IPS-20b (cell line): ENCODE data around the gene SERINC5.

Experiments used
- H3K27ac ChIP-seq: one replicate; pipeline ENCODE4 v1.5.1; 2013; ENCODE audit warnings: low read length
- H3K27me3 ChIP-seq: 2 replicates; pipeline ENCODE4 v1.6.1; 2013; ENCODE audit warnings: mild to moderate bottlenecking, low read length, inconsistent platforms; ENCODE audit not compliant: insufficient read depth
- H3K36me3 ChIP-seq: 2 replicates; pipeline ENCODE4 v1.6.1; 2013; ENCODE audit warnings: low read depth, mild to moderate bottlenecking, inconsistent platforms, low read length, moderate library complexity; ENCODE audit not compliant: insufficient read depth
- H3K4me1 ChIP-seq: 2 replicates; pipeline ENCODE4 v1.6.1; 2013; ENCODE audit warnings: mild to moderate bottlenecking, control low read depth, inconsistent platforms, low read length, moderate library complexity; ENCODE audit not compliant: insufficient read depth
- H3K4me3 ChIP-seq: 2 replicates; pipeline ENCODE4 v1.5.1; 2013; ENCODE audit warnings: mild to moderate bottlenecking, low read length, inconsistent platforms
- H3K9ac ChIP-seq: 2 replicates; pipeline ENCODE4 v1.6.1; 2013; ENCODE audit warnings: low read depth, mild to moderate bottlenecking, inconsistent platforms, low read length, moderate library complexity
- H3K9me3 ChIP-seq: 2 replicates; pipeline ENCODE4 v1.6.1; 2013; ENCODE audit warnings: mild to moderate bottlenecking, low read depth, low read length, inconsistent platforms; ENCODE audit not compliant: insufficient read depth

Gene SERINC5

DNA sequence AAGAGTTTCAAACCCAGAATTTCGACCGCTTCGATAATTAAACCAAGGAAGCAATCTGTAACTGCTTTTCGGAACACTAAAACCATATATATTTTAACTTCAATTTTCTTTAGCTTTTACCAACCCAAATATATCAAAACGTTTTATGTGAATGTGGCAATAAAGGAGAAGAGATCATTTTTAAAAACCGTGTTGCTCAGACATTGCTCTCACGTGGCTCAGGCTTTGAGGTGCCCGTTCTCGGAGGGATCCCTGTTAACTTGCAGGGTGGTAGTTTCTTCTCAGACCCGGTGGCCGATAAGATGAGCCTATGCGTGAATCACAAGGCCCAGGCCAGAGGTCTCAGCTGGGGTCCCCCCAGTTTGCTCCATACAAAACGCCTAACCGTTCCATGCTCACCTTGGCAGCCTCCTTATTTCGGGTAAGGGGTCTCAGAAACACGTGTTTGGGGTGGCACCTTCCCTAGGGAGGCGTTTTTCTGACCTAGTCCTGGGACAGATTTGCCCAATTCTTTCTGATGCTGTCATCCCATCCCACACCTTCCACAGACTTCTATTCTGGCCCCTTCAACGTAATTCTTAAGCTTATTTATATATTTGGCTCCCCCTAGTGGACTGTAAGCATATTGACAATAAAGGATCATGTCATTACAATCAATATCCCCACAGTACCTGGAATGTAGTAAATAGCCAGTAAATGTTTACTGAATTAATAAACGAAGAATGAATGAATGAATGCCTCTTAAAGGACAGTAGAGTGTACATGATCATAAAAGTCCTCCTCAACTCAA, 172.6 kb downstream of the SERINC5 start:
- H3K9ac ChIP-seq, result no peak overlapping the region
- no peaks in the 10 kb centered on the region for H3K9me3 ChIP-seq
- H3K27me3 ChIP-seq, result no peaks in the 10 kb centered on the region
- H3K4me1 ChIP-seq, result no peaks in the 10 kb centered on the region
- no peak overlapping the region for H3K27ac ChIP-seq
- no peak overlapping the region for H3K4me3 ChIP-seq
- no peaks in the 10 kb centered on the region for H3K36me3 ChIP-seq

GRCh38 chr5:80082731-80083100, 173.1 kb downstream of the SERINC5 start:
- no peaks in the 10 kb centered on the region for H3K9me3 ChIP-seq
- H3K27ac ChIP-seq, result no peak overlapping the region
- no peaks in the 10 kb centered on the region for H3K27me3 ChIP-seq
- no peaks in the 10 kb centered on the region for H3K4me1 ChIP-seq
- H3K9ac ChIP-seq, result no peak overlapping the region; the same call in 1 of the 2 replicates
- H3K36me3 ChIP-seq, result no peaks in the 10 kb centered on the region
- no peak overlapping the region for H3K4me3 ChIP-seq

GRCh38 chr5:80082281-80082680, 173.6 kb downstream of the SERINC5 start:
- Histone ChIP-seq H3K4me3 (no peak overlapping the region), H3K4me1 (no peaks in the 10 kb centered on the region), H3K9ac (no peak overlapping the region; the same call in 1 of the 2 replicates), H3K27ac (no peak overlapping the region), H3K9me3 (no peaks in the 10 kb centered on the region), H3K27me3 (no peaks in the 10 kb centered on the region), H3K36me3 (no peaks in the 10 kb centered on the region)

DNA sequence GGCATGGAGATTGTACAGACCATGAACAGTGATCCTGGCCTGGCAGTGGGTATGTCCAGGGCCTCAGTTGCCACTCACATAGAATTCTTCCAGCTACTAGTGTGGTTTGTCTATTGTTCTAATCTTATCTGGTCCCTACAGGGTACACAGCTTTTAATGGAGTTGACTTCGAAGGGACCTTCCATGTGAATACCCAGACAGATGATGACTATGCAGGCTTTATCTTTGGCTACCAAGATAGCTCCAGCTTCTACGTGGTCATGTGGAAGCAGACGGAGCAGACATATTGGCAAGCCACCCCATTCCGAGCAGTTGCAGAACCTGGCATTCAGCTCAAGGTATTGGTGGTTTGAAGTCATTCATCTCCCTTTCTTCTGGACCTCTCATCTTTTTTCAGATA, 176.9 kb downstream of the SERINC5 start:
- Histone ChIP-seq H3K4me1 (no peaks in the 10 kb centered on the region), H3K36me3 (no peaks in the 10 kb centered on the region), H3K9ac (no peak overlapping the region), H3K9me3 (no peaks in the 10 kb centered on the region), H3K27me3 (no peaks in the 10 kb centered on the region), H3K27ac (no peak overlapping the region), H3K4me3 (no peak overlapping the region)

- Histone ChIP-seq H3K4me1 (no peaks in the 10 kb centered on the region), H3K4me3 (no peak overlapping the region), H3K9ac (no peak overlapping the region), H3K36me3 (no peaks in the 10 kb centered on the region), H3K9me3 (no peaks in the 10 kb centered on the region), H3K27me3 (no peaks in the 10 kb centered on the region), H3K27ac (no peak overlapping the region)
Measured at GRCh38 chr5:80077051-80077714, 178.7 kb downstream of the SERINC5 start.

- H3K4me3 ChIP-seq, result no peak overlapping the region
- no peaks in the 10 kb centered on the region for H3K9me3 ChIP-seq
- no peak overlapping the region for H3K27ac ChIP-seq
- no peak overlapping the region for H3K9ac ChIP-seq
- no peaks in the 10 kb centered on the region for H3K4me1 ChIP-seq
- H3K27me3 ChIP-seq, result no peaks in the 10 kb centered on the region
- H3K36me3 ChIP-seq, result no peaks in the 10 kb centered on the region
Measured at GRCh38 chr5:80076131-80077050, 179.5 kb downstream of the SERINC5 start.

DNA sequence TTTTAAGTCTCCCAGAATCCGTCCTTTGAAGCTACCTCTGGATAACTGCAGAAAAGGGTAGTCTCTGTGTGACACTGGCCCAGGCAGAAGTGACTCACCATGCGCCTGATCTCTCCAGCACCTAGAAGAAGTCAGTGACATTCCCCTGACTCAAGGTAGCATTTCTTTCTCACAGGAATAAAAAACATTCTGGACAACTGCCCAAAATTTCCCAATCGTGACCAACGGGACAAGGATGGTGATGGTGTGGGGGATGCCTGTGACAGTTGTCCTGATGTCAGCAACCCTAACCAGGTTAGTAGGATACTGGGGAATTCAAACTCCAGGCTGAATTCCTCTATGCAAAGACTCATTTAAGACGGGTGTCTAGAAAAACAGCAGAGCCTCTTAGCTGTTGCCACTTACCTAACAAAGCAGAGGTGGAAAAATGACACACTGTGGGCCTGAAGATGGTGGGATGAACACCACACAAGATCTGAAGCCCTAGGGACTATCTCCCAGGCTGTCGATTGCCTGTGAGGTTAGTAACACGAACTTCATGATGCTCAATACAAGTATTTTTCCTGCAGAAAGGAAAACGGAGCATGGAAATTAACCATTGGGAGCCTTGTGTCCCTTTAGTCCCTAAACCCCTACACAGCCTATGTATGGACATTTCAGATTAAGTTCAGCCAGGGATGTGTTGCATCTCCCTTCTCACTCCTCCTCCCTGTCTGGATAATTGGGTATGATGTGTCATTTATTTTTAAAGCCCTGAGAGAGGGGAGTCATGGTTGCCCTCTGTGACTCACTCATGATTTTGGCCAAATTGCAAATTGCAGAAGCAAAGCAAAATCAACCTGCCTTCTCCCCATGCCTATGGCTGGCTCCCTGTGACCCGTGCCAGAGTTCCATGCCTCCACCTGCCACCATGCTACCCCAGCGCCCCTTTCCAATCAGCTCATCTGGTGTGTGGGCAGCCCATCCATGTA, 183.5 kb downstream of the SERINC5 start:
- Histone ChIP-seq H3K4me1 (no peaks in the 10 kb centered on the region), H3K9me3 (no peaks in the 10 kb centered on the region)

DNA sequence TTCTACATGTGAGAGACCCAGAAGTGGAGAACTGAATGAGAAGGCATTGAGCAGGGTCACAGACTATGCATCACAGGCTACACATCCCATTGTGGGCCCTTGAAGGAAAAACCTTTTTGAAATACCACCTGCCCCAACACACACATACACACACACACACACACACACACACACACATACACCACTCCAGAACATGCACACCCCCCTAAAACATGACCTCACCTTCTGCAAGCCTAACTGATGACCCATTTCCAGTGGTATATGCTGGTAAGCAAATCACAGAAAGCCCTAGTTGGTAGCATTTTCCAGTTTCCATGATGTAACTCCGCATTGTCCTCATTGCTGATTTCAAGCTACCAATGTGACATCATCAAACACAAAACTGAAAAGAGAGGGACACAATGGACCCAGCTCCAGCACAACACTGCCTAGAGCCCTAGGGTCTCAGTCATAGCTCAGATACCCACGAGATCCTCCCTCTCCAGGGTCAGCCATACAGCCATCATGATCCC, 184.3 kb downstream of the SERINC5 start:
- Histone ChIP-seq H3K27me3 (no peaks in the 10 kb centered on the region), H3K4me3 (no peak overlapping the region), H3K9me3 (no peaks in the 10 kb centered on the region), H3K36me3 (no peaks in the 10 kb centered on the region), H3K9ac (no peak overlapping the region), H3K27ac (no peak overlapping the region), H3K4me1 (no peaks in the 10 kb centered on the region)

More for the DNA sequence above, 183.5 kb downstream of the SERINC5 start:
- Histone ChIP-seq H3K27ac (no peak overlapping the region), H3K9ac (no peak overlapping the region), H3K36me3 (no peaks in the 10 kb centered on the region), H3K4me3 (no peak overlapping the region), H3K27me3 (no peaks in the 10 kb centered on the region)

GRCh38 chr5:80070338-80071056, 185.4 kb downstream of the SERINC5 start:
- Histone ChIP-seq H3K4me1 (no peaks in the 10 kb centered on the region), H3K27me3 (no peaks in the 10 kb centered on the region), H3K9me3 (no peaks in the 10 kb centered on the region), H3K36me3 (no peaks in the 10 kb centered on the region), H3K9ac (no peak overlapping the region), H3K4me3 (no peak overlapping the region), H3K27ac (no peak overlapping the region)

GRCh38 chr5:80069918-80070318, 185.9 kb downstream of the SERINC5 start:
- Histone ChIP-seq H3K27ac (no peak overlapping the region), H3K4me3 (no peak overlapping the region), H3K36me3 (no peaks in the 10 kb centered on the region), H3K27me3 (no peaks in the 10 kb centered on the region), H3K9me3 (no peaks in the 10 kb centered on the region), H3K4me1 (peaks cover 4% of the 10 kb centered on the region; the same call in 1 of the 2 replicates), H3K9ac (no peak overlapping the region; the same call in 1 of the 2 replicates)
